H1 (cell line): ENCODE results near the gene ESPNL. TPM values are rescaled to one million over a fixed set of nuclear protein-coding genes. Genes with fewer than 3 reads are reported as not detected.

ENCODE experiments used
- CTCF ChIA-PET: fragments of 300-600 bp; sonication (Branson Sonifier 250); formaldehyde crosslinking; loops from one replicate; lab custom pipeline; 2021; ENCODE audit not compliant: partially characterized antibody; lab: Charles Lee
- POLR2A ChIA-PET: fragments of 300-600 bp; sonication (Branson Sonifier 250); formaldehyde crosslinking; loops from one replicate; lab custom pipeline; 2021; ENCODE audit warnings: inconsistent platforms; ENCODE audit not compliant: partially characterized antibody; lab: Charles Lee
- DNase-seq, 2 experiments: peaks; one replicate each; pipeline versions ENCODE4 v3.0.0 to v3.0.0-alpha.2; 2010 to 2022; ENCODE audit warnings: low spot score in 2 of 2, low read depth in 1 of 2, mixed read lengths in 1 of 2
- FAIRE-seq: peaks from 2 replicates; lab custom pipeline; 2011; peaks lifted over from hg19 to GRCh38; lab: Jason Lieb, UNC
- H2AFZ ChIP-seq: 2 replicates; pipeline ENCODE4 v1.8.1; 2012; ENCODE audit warnings: low read length, inconsistent platforms
- H2AK5ac ChIP-seq: 2 replicates; pipeline ENCODE4 v1.6.1; 2013; ENCODE audit warnings: low read depth, low read length
- H2BK120ac ChIP-seq: replicated peaks from 2 replicates; pipeline ENCODE3; 2013; ENCODE audit warnings: low read depth, low read length, inconsistent platforms
- H2BK12ac ChIP-seq: 2 replicates; pipeline ENCODE4 v1.6.1; 2013; ENCODE audit warnings: low read depth, low read length
- H2BK15ac ChIP-seq: 2 replicates; pipeline ENCODE4 v1.6.1; 2013; ENCODE audit warnings: low read length
- H2BK20ac ChIP-seq: 2 replicates; pipeline ENCODE4 v1.6.1; 2013; ENCODE audit warnings: low read length
- H2BK5ac ChIP-seq: 2 replicates; pipeline ENCODE4 v1.6.1; 2013; ENCODE audit warnings: low read depth, low read length
- H3K14ac ChIP-seq: 2 replicates; pipeline ENCODE4 v1.6.1; 2013; ENCODE audit warnings: inconsistent platforms; ENCODE audit not compliant: insufficient read length
- H3K18ac ChIP-seq: 2 replicates; pipeline ENCODE4 v1.6.1; 2013; ENCODE audit warnings: low read length; ENCODE audit errors: extremely low read depth
- H3K23ac ChIP-seq: 2 replicates; pipeline ENCODE4 v1.6.1; 2013; ENCODE audit warnings: inconsistent platforms; ENCODE audit not compliant: insufficient read length
- H3K23me2 ChIP-seq: 2 replicates; pipeline ENCODE4 v1.6.1; 2013; ENCODE audit warnings: low read depth, low read length
- H3K27ac ChIP-seq: 2 replicates; pipeline ENCODE4 v1.6.1; 2011; ENCODE audit warnings: low read depth, low read length, inconsistent platforms
- H3K27me3 ChIP-seq, 4 experiments: replicated peaks in 1 of 4; 1 replicate in 1 of 4; 2 replicates in 3 of 4; pipeline versions ENCODE4 v1.6.1 to v1.8.1; 2011 to 2013; ENCODE audit warnings: low read length in 3 of 4, mild to moderate bottlenecking in 3 of 4, inconsistent platforms in 2 of 4, mixed read lengths in 2 of 4, moderate library complexity in 1 of 4; ENCODE audit not compliant: control insufficient read depth in 3 of 4, insufficient read depth in 3 of 4; ENCODE audit errors: extremely low read depth in 1 of 4
- H3K36me3 ChIP-seq, 4 experiments: 2 replicates each; pipeline versions ENCODE4 v1.6.1 to v1.8.1; 2011 to 2013; ENCODE audit warnings: mild to moderate bottlenecking in 4 of 4, low read length in 3 of 4, moderate library complexity in 2 of 4, control low read depth in 1 of 4, inconsistent platforms in 1 of 4; ENCODE audit not compliant: insufficient read depth in 4 of 4, control insufficient read depth in 2 of 4
- H3K4ac ChIP-seq: replicated peaks from 2 replicates; pipeline ENCODE3; 2013; ENCODE audit warnings: low read length, low read depth, mixed read lengths, inconsistent platforms; ENCODE audit not compliant: insufficient read length
- H3K4me1 ChIP-seq, 4 experiments: replicated peaks in 1 of 4; 1 replicate in 1 of 4; 2 replicates in 3 of 4; pipeline versions ENCODE4 v1.6.1 to v1.8.1; 2011 to 2013; ENCODE audit warnings: low read length in 3 of 4, inconsistent platforms in 2 of 4, mixed read lengths in 1 of 4; ENCODE audit not compliant: insufficient read depth in 4 of 4, control insufficient read depth in 3 of 4
- H3K4me2 ChIP-seq, 2 experiments: 2 replicates each; pipeline versions ENCODE4 v1.6.1 to v1.8.1; 2011 to 2013; ENCODE audit warnings: low read depth in 2 of 2, low read length in 2 of 2, control low read depth in 1 of 2, inconsistent platforms in 1 of 2, mild to moderate bottlenecking in 1 of 2; ENCODE audit not compliant: insufficient read depth in 1 of 2
- H3K4me3 ChIP-seq, 4 experiments: fragments of 200-600, 300-600 bp in 1 of 4; sonication (generic), shearing (Covaris generic), sonication (Bioruptor Twin) in 1 of 4; 2 replicates each; pipeline versions ENCODE4 v1.5.1 to v1.8.1; 2011 to 2016; ENCODE audit warnings: low read length in 4 of 4, low read depth in 3 of 4, control low read depth in 2 of 4, inconsistent platforms in 2 of 4, mild to moderate bottlenecking in 2 of 4, mixed read lengths in 1 of 4, moderate library complexity in 1 of 4; ENCODE audit not compliant: insufficient read depth in 2 of 4; ENCODE audit errors: extremely low read depth in 1 of 4
- H3K56ac ChIP-seq: replicated peaks from 2 replicates; pipeline ENCODE3; 2013; ENCODE audit warnings: low read depth, mild to moderate bottlenecking, mixed read lengths, low read length, inconsistent platforms; ENCODE audit not compliant: insufficient read length
- H3K79me1 ChIP-seq: 2 replicates; pipeline ENCODE4 v1.6.1; 2013; ENCODE audit warnings: low read depth, low read length, control low read depth
- H3K79me2 ChIP-seq, 2 experiments: 2 replicates each; pipeline versions ENCODE4 v1.6.1 to v1.8.1; 2012 to 2013; ENCODE audit warnings: low read length in 2 of 2, mild to moderate bottlenecking in 2 of 2, inconsistent platforms in 1 of 2; ENCODE audit not compliant: insufficient read depth in 2 of 2, control insufficient read depth in 1 of 2
- H3K9ac ChIP-seq, 4 experiments: replicated peaks in 1 of 4; 1 replicate in 1 of 4; 2 replicates in 3 of 4; pipeline versions ENCODE4 v1.6.1 to v1.8.1; 2011 to 2013; ENCODE audit warnings: low read depth in 3 of 4, low read length in 3 of 4, control low read depth in 2 of 4, mild to moderate bottlenecking in 2 of 4, moderate library complexity in 2 of 4, inconsistent platforms in 1 of 4; ENCODE audit errors: extremely low read depth in 1 of 4
- H3K9me3 ChIP-seq, 2 experiments: 2 replicates each; pipeline versions ENCODE4 v1.6.1 to v1.8.1; 2012 to 2013; ENCODE audit warnings: mild to moderate bottlenecking in 2 of 2, moderate library complexity in 2 of 2, control low read depth in 1 of 2, inconsistent platforms in 1 of 2, low read depth in 1 of 2, low read length in 1 of 2, mixed read lengths in 1 of 2; ENCODE audit not compliant: insufficient read depth in 2 of 2
- H4K20me1 ChIP-seq, 2 experiments: replicated peaks in 1 of 2; 2 replicates each; pipeline versions ENCODE3 to v1.8.1; 2011 to 2013; ENCODE audit warnings: inconsistent platforms in 2 of 2, low read length in 2 of 2, mild to moderate bottlenecking in 1 of 2; ENCODE audit not compliant: insufficient read depth in 2 of 2, control insufficient read depth in 1 of 2
- H4K5ac ChIP-seq: 2 replicates; pipeline ENCODE4 v1.6.1; 2013; ENCODE audit warnings: low read length, low read depth, mixed read lengths, inconsistent platforms; ENCODE audit not compliant: insufficient read length
- H4K8ac ChIP-seq: 2 replicates; pipeline ENCODE4 v1.8.0; 2013; ENCODE audit warnings: mild to moderate bottlenecking, moderate library complexity, low read length, inconsistent platforms; ENCODE audit not compliant: insufficient read depth; ENCODE audit errors: extremely low read depth
- H4K91ac ChIP-seq: replicated peaks from 2 replicates; pipeline ENCODE3; 2013; ENCODE audit warnings: low read length, mixed read lengths, inconsistent platforms; ENCODE audit not compliant: insufficient read length
- CHD1 ChIP-seq: IDR thresholded peaks from 2 replicates; pipeline ENCODE4 v1.6.1; 2012; ENCODE audit warnings: low read depth, low read length, improper control_type of control experiment
- EP300 ChIP-seq, 2 experiments: IDR thresholded peaks; 1 replicate in 1 of 2; 2 replicates in 1 of 2; pipeline ENCODE4 v1.6.1; 2011 to 2012; ENCODE audit warnings: low read depth in 2 of 2, low read length in 2 of 2, mild to moderate bottlenecking in 2 of 2, borderline replicate concordance in 1 of 2, inconsistent platforms in 1 of 2, moderate library complexity in 1 of 2
- FOSL1 ChIP-seq: IDR thresholded peaks from 2 replicates; pipeline ENCODE4 v1.6.1; 2011; ENCODE audit warnings: mild to moderate bottlenecking, low read depth, low read length, moderate library complexity; ENCODE audit not compliant: insufficient read depth
- NANOG ChIP-seq: IDR thresholded peaks from 2 replicates; pipeline ENCODE4 v1.6.1; 2011; ENCODE audit warnings: low read length, low read depth, mild to moderate bottlenecking, inconsistent platforms; ENCODE audit not compliant: insufficient read depth, poor library complexity, severe bottlenecking
- SIX5 ChIP-seq: IDR thresholded peaks from 2 replicates; pipeline ENCODE4 v1.6.1; 2011; ENCODE audit warnings: mild to moderate bottlenecking, low read depth, low read length
- SRF ChIP-seq: IDR thresholded peaks from 2 replicates; pipeline ENCODE4 v1.6.1; 2011; ENCODE audit warnings: mild to moderate bottlenecking, low read depth, low read length, moderate library complexity
- WGBS, 2 experiments: shearing (Covaris generic) in 1 of 2; methylation state at CpG; one replicate each; pipeline versions ENCODE4 v1.1.6 to v1.1.7; 2013 to 2015; ENCODE audit warnings: low lambda C conversion rate in 2 of 2, mixed read lengths in 2 of 2, inconsistent platforms in 1 of 2, low coverage in 1 of 2, missing lambda C conversion rate in 1 of 2; ENCODE audit not compliant: insufficient replicate concordance in 2 of 2, insufficient coverage in 1 of 2, insufficient read length in 1 of 2; ENCODE audit errors: extremely low coverage in 1 of 2, missing lambda C conversion rate in 1 of 2; 5-methylcytosine and 5-hydroxymethylcytosine counted together
- polyA plus RNA-seq, 7 experiments: library from polyadenylated mRNA; depleted of rRNA in 3 of 7; stranded (reverse) in 5 of 7; unstranded in 2 of 7; fragments of >200 nt in 5 of 7; fragments of 200-250 nt in 2 of 7; gene quantifications; 1 replicate in 5 of 7; 2 replicates in 1 of 7; 4 replicates in 1 of 7; pipeline versions ENCODE4 v1.2.1 to v1.2.3, GENCODE V29; 2011 to 2013; ENCODE audit warnings: missing spikeins in 2 of 7, mixed read lengths in 2 of 7
- total RNA-seq: library from RNA; stranded (reverse); fragmentation: NEBNext Ultra II Directional; extraction: Animal tissue kit (Norgen Biotek cat#: 25700); gene quantifications from 2 replicates; pipeline ENCODE4 v1.2.1, GENCODE V29; 2021
- TF ChIP-seq, protein P1 (sequence below), 3 experiments: IDR thresholded peaks; 1 replicate in 2 of 3; 2 replicates in 1 of 3; pipeline versions ENCODE4 v1.5.1 to v1.6.1; 2011; ENCODE audit warnings: low read length in 3 of 3, mild to moderate bottlenecking in 3 of 3, inconsistent platforms in 2 of 3, low read depth in 1 of 3, moderate library complexity in 1 of 3; ENCODE audit not compliant: insufficient read depth in 1 of 3; ENCODE audit errors: control extremely low read depth in 1 of 3
- TF ChIP-seq, protein P2 (sequence below): IDR thresholded peaks from 2 replicates; pipeline ENCODE4 v1.6.1; 2011; ENCODE audit warnings: low read depth, mild to moderate bottlenecking, low read length; ENCODE audit not compliant: insufficient read depth

Gene ESPNL
- total and polyA plus RNA-seq, 2 of the 8 experiments (the other 6 are each of a cell fraction or from before 2014, with no cell fraction given), result 0.68 to 1.3 TPM

DNA sequence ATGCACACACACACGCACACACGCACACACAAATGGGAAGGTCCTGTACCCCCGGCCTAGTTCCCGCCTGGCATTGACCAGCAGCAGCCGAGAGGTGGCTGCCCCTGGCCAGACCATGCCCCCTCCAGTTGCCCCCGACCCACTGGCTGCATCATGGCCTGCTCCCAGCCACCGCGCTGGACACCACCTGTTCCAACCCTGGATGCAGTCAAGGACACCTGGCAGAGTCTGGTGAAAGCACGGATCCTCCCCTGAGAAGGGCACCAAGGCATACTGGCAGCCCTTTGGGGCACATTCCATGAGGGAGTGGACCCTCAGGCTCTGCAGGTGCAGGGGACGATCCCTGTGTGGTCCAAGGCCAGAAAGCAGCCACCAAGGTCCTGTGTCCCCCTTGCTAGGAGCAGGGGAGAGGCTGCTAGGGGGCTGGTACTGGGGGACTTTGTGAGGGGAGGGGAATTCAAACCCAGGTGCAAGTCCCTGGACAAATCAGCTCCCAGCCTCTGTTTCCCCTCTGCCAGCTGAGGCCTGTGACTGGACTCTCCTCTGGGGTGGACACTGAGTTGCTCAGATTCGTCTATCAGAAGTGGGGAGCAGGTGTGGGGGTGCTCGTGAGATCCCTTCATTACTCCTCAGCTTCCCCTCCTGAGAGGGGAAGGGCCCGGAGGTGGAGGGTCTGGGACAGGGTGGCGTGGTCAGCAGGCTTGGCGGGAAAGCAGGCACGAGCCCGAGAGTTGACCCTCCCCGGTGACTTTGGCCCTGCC is 3.5 kb downstream of the ESPNL start:
- Histone ChIP-seq H3K79me1 (no peaks in the 10 kb centered on the region), H3K23me2 (no peaks in the 10 kb centered on the region), H3K27me3 (no peaks in the 10 kb centered on the region), H3K36me3 (no peaks in the 10 kb centered on the region), H3K4ac (no peak overlapping the region), H2BK12ac (no peak overlapping the region), H4K91ac (no peak overlapping the region), H3K23ac (no peak overlapping the region), H3K4me3 (no peak overlapping the region), H3K27ac (no peak overlapping the region), H2BK20ac (no peak overlapping the region), H3K4me1 (peaks cover 0 to 19% (median 11%) of the 10 kb centered on the region in 4 experiments; a peak in 6 of 7 replicates), H2BK15ac (0 out of 2 replicates have a peak overlapping the region, but pooled peaks have one; percentile 46), H2AFZ (no peak overlapping the region), H3K9ac (no peak overlapping the region), H4K5ac (no peak overlapping the region), H3K4me2 (no peak overlapping the region), H2BK5ac (no peak overlapping the region), H4K8ac (no peak overlapping the region), H2AK5ac (no peak overlapping the region), H4K20me1 (no peaks in the 10 kb centered on the region), H3K18ac (no peak overlapping the region), H2BK120ac (no peak overlapping the region), H3K56ac (no peak overlapping the region), H3K9me3 (no peaks in the 10 kb centered on the region), H3K14ac (no peak overlapping the region), H3K79me2 (no peaks in the 10 kb centered on the region)
- DNase-seq (peak in 1 of 2 experiments; percentile 37), FAIRE-seq (no peak)
- CTCF ChIA-PET, result no interaction called here
- TF ChIP-seq NANOG (no peak), SIX5 (no peak), CHD1 (no peak), SRF (no peak), EP300 (IDR thresholded peaks at IDR 0.05; ENCODE audit: borderline replicate concordance in 1 of 2, low read depth in 2 of 2, low read length in 2 of 2) (no peak), FOSL1 (no peak)
- TF ChIP-seq, protein P1, sequence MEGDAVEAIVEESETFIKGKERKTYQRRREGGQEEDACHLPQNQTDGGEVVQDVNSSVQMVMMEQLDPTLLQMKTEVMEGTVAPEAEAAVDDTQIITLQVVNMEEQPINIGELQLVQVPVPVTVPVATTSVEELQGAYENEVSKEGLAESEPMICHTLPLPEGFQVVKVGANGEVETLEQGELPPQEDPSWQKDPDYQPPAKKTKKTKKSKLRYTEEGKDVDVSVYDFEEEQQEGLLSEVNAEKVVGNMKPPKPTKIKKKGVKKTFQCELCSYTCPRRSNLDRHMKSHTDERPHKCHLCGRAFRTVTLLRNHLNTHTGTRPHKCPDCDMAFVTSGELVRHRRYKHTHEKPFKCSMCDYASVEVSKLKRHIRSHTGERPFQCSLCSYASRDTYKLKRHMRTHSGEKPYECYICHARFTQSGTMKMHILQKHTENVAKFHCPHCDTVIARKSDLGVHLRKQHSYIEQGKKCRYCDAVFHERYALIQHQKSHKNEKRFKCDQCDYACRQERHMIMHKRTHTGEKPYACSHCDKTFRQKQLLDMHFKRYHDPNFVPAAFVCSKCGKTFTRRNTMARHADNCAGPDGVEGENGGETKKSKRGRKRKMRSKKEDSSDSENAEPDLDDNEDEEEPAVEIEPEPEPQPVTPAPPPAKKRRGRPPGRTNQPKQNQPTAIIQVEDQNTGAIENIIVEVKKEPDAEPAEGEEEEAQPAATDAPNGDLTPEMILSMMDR (IDR thresholded peaks at IDR 0.05; ENCODE audit: control extremely low read depth in 1 of 3, insufficient read depth in 1 of 3, low read depth in 1 of 3, low read length in 3 of 3), result no peak
- TF ChIP-seq, protein P2, sequence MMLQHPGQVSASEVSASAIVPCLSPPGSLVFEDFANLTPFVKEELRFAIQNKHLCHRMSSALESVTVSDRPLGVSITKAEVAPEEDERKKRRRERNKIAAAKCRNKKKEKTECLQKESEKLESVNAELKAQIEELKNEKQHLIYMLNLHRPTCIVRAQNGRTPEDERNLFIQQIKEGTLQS, result no peak
- POLR2A ChIA-PET, result no interaction called here
- 86% methylated on average over 18 of the region's 18 CpGs; no CpG with 5 or more reads in 1 of the 2 experiments for WGBS, 2 experiments
